DMS114 treated with DMSO at 0.1 percent for 48 hours (cell line): ENCODE results near the gene SLFN12L.

ENCODE experiments used
- DNase-seq: peaks from one replicate; lab custom pipeline; 2025; ENCODE audit not compliant: unreplicated experiment; lab: John Stamatoyannopoulos, UW

SLFN12L gene

DNA sequence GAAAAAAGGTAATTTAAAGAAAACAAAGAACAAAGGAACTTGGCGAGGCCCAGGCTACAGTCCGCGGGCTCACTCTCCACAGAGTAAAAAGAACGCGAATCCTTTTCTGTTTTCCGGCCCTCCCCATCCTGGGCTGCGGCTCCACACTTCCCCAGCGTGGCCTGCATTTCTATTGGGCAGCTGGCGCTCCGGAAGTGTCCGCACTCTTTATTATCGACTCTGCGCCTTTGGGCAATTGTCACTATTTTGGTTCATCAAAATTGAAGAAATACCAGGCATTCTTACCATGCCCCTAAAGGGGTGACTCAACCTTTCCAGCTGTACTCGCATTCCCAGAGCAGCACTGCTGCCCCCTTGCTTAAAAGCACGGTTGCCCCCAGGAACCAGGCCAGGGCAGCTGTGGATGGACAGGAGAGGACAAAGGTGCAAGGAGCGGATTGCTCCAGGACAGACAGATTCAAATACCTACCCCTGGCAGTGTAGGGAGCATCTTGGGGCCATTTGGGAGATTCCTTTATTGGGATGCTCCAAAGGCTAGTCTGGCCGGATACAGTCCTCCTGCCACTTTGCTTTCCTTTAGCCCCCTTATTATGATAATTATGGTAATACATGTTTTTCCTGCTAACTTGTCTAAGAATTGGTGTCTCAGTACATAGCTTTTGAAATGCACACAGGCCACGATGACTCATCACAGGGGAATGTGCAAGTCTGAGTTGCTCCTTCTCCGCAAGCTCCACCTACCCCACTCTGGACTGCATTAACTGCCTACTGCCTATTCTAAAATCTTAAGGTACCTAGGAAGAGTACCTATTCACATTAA, 104.2 kb downstream of the SLFN12L start:
- no peak for DNase-seq

DNA sequence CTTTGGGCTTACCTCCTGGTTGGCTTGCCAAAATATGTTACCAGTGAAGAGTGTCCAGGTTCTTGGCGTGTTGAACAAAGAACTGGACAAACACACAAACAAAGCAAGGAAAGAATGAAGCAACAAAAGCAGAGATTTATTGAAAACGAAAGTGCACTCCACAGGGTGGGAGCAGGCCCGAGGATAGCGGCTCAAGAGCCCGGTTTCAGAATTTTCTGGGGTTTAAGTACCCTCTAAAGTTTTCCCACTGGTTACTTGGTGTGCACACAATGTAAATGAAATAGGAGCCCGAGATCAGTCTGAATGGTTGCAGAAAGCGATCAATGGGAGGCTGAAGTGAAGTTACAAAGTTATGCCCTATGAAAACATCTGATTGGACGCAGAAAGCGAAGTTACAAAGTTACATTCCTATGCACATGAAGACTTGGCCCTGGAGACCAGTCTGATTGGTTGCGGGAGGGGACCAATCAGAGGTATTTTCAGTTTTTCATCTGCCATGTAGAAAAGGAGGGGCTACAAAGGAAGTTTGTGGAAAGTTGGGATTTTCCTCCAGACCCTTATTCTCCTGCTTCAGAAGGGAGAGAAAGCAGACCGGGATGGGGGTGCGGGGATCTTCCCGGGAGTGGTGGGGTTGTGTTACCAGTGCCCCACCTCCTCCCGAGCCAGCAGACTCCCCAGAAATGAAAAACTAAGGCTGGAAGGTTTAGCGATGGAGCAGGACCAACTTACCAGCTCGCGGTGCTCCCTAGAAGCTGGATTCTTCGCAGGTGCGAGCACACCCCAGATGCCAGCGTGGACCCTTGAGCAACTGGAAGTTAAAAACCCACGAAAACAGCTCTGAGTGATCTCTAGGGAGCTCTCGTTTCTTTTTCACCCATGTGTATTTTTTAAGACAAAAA, 105.1 kb downstream of the SLFN12L start, which contains the start of gene SLFN12:
SLFN12 (minus strand) TSS at position 325 of the 899 bp plus-strand sequence. CDS start 9,472 bp downstream, outside the sequence.
- DNase-seq, result no peak

DNA sequence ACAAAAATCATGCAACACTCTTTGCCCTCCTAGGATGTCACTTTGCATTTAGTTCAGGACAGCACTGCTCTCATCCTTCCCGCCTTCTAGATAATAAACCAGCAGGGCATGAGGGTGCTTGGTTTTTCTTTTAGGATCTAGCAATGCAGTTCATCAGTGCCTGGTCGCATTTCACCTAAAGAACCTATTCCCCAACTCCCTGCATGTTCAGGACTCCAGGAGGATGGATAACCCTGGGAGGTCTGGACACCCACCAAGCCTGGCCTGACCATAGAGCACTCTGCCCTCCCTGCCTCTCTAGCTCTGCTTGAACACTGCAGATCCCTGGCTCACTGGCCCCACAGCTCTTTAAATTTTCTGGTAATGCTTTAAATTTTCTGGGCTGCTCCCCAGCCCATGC, 107.8 kb downstream of the SLFN12L start:
- no peak for DNase-seq

DNA sequence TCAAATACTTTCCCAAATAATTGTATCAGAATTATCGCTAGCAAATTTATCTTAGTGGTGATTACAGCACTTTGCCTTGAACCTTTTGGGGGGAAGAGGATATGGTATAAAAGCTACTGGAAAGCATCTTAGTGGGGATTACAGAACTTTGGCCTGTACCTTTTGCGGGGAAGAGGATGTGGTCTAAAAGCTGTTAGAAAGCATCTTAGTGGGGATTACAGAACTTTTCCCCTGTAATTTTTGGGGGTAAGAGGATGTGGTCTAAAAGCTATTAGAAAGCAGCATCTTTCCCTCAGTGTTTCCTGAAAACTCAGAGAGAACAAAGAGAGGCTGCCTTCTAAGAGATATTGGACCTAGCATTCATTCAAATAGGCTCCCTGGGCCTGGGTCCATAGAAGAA, 109.2 kb downstream of the SLFN12L start:
- DNase-seq, result no peak

DNA sequence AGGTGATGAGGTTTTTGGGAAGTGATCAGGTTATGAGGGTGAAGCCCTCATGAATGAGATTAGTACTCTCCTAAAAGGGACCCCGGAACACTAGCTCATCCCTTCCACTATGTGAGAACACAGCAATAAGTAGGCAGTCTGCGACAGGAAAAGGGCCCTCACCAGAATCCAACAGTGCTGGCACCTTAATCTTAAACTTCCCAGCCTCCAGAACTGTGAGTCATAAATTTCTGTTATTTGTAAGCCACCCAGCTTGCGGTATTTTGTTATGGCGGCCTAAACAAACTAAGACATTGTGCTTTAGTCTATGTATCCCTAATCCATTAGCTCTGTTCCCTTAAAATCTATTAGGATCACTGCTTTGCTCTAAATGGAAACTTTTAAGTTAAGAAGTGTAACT, 113.7 kb downstream of the SLFN12L start:
- DNase-seq, result no peak
